GM19438 (cell line): ENCODE measurements around the gene RAPGEF4.

Experiments
- ATAC-seq: cut with Tn5 transposase; IDR thresholded peaks from one replicate; pipeline ENCODE4 v1.9.1; 2021; ENCODE audit warnings: low read depth; ENCODE audit not compliant: unreplicated experiment

Gene RAPGEF4

DNA sequence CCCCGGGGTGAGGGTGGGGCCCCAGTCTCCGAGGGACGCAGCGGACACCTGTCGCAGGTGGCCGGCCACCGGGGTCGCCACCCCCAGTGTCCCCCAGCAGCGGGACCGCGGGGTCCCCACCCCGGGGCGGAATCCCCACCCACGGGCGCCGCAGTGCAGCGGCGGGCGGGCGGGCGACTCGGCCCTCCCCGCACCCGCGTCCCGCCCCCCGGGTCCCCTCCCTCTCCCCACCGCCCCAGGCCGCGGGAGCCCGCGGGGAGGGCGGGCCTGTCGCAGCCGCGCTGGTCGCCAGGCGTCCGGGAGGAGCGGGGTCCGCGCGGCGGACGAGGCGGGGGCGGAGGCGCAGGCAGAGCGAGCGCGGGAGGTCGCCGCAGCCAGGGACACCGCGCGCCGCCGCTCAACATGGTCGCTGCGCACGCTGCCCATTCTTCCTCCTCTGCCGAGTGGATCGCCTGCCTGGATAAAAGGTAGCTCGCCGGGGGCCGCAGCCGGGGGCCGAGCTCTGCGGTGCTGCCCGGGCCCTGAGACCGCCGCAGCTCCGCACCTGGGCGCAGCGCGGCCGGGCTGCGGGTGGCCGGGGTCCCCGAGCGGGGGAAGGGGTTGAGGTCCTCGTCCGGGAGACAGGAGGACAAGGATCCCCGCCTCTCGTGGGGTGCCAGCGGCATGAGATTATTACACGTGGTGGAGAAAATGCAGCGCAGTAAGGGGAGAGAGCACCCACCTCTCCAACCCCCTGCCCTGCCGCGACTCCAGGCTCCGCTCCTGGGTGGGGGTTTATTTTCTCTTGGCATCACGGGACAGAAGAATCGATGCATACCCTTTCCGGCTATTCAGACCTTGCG, at the start of gene RAPGEF4:
TSS of gene RAPGEF4 (plus strand) at position 264 of the 842 bp plus-strand sequence. CDS start at position 403, 139 bp downstream.
- ATAC-seq = no peak

DNA sequence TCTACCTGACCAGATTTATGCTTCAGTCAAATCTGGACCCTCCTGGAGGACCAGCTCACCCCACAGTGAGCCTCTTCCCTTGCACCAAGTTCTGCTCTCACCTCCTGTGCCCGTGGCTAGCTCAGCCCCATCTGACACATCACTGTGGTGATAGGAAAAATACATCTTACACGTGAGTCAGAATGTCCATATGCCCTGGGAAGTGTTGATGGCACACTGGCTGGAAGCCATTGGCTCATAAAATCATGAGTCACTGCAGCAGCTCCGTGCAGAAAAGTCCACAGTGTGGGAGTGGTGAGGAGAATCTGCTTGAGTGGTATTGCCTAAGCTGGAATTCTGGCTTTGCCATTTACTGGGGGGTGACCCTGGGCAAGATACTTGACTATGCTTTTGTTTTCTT, 42.6 kb upstream of the RAPGEF4 start:
- ATAC-seq = no peak

DNA sequence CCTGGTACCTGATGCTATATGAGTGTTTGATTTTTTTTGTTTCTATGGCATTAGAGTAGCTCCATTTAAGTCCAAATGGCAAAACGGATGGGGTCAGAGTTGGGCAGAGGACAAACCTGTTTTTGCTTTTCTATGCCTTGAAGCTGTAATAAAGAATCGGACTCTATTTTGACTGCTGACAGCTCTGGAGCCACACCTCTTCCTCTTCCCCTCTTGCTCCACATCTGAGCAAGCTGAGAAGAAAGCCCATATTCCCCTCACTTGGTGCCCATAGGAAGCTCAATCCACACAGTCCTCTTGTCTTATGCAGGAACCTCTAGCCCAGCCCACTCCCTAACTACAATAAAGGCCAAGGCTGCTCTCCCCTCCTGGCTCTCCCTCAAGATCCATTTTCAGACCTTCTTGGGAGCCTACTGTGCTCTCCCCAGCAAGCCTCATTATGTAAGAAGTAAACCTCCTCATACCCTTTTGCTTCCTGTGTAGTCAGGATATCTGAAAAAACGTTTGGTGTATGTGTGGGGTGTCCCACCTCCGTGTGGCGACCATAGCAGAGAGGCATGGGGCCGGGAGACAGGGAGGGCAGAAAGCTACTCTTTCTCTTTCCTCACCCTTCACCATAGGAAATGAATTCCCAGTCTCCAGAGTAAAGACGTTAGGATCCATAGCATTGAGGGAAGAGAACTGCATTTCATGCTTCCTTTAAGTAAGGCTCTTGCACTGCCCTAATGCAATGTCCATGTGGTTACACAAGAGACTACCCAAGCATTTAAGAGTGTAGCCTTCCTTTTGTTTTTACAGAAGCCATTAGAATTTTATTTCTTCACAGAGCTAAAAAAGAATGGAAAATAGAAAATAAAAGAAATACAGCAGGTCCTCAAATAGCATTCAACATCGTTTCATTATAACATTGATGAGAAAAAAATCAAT, 41.9 kb upstream of the RAPGEF4 start:
- ATAC-seq = no peak

DNA sequence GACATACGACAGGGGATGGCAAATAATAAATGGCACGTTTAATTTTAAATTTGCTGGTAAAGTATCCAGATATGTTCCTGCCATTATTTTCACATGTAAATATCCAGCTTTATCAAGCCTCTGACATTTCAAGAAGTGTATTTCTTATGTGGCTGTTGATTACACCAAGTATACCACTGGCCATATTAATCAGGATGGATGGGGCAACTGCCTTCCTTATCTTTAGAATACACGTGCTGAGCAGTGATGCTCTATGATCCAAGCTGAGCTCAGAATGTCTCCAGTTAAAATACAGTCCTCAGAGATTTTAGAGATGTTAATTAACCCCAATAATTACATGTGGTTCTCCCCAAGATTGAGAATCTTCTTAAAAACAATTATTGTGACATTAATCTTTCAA, 38.3 kb upstream of the RAPGEF4 start:
- no peak for ATAC-seq

DNA sequence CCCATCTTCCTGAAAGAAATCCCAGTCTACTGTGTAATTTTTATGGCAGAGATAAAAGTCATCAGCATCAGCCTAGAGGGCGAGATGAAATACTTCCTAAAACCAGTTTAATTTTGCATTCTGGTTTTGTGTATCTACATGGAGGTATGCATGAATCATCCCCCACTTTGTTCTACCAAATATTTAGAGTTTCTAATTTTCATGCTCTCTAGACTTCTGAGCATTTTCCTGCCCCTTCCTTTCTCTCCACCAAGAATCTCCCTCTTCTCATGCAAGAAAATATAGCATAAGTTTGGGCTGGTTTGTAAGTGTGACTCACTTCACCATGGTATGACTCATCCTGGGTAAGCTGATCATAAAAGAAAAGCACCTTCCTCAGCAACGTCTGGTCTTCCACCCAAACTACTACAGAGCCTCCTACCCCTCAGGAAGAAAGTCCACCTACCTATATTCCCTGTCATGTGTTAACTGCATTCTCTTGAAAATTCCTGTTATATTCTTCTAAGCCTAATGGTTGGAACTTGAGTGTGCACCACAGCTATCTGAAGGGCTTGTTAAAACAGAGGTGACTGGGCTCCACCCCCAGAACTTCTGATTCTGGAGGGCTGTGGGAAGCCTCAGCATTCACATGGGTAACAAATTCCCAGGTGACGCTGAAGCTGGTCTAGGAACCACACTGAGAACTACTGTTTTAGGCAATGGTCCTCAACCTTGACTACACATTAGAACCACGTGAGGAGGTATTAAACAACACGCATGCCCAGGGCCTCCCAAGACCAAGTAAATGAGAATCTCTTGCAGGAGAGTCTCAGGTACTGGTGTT, 37.4 kb upstream of the RAPGEF4 start:
- ATAC-seq = peak; percentile 68

DNA sequence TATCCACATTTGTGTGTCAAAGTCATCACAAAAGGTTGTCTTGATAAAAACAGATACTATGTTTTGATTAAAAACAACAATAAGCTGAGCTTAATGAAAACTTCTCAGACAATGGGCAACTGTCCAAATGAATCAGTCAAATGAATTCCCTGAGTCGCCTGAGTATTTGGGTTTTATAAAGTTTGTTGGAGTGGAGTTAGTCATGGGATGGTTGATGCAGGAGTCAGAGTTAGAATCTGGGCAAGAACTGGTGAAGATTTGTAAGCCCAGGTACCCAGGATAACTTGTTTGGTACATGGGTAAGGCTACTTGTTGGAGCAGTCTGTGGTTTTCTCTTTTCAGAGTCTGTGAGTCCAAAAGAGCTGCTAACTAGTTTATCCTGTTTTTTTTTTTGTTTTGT, 34.4 kb upstream of the RAPGEF4 start:
- ATAC-seq = no peak

DNA sequence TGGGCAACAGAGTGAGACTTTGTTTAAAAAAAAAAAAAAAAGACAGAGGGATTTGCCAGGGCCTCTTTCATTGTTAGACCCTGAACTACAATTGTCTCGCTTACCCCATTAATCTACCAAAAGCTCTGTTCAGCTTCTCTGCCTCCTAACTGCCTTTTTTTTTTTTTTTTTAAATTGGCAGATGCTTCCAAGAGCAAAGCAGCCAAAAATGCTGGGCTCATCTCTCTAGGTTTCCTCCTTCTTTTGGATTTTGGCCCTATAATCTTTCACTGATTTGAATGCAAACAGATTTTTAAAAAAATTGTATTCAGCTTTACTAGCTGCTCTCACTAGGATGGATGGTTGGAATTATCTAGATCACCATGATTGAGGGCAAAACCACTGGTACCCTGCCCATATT, 33.2 kb upstream of the RAPGEF4 start:
- no peak for ATAC-seq

DNA sequence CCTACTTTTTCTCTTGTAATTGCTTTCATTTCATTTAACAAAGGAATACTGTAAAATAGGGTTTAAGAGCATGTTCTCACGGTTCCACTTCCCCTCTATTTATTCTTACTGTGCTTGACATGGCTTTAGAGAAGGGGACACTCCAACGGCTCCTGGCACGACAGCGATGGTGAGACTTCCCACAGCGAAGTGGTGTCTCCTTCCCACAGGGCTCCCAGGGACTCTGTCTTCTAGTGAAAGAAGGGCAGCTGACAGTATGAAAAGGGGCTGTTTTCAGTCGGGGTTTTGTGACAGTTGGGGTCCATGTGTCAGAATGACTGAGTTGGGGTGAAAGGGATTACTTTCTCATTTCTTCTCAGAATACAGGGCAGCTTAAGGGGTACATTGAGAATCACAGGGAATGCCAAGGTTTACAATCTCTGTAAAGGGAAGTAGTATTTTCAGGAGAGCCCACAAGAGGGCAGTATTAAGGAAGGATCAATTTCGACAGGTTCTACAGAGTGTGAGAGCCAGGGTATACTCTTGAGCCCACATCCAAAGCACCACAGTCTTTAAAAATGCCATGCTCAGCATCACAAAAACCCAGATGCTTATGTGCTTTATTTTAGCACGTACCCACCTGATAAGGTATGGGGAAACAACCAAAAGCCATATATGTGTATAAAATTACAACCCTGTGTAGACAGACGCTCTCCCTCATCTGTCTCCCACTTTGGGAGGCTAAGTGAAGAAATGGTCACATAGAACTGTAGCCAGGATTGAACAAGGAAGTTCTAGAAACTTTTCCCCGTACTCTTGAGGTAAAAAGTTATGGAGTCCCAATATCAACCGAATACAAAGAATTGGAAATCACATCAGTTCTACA, 31.3 kb upstream of the RAPGEF4 start:
- ATAC-seq = no peak

DNA sequence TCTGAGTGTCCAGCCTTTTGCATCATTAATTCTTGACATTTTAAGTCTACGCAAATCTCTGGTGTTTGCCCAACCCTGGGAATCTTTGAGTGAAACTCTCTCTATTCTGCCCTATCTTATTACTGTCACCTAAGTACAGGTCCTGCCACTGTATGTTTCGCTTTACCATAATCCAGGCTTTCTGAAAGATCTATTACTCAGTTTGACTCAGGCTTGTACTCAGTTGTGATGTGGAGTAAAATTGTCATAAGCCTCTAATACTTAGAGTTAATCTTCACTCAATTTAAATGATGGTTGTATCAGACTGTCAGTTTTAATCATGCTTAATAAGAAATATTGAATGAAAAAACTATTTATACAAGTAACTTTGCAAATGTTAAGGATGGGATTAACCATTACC, 30.3 kb upstream of the RAPGEF4 start:
- no peak for ATAC-seq

DNA sequence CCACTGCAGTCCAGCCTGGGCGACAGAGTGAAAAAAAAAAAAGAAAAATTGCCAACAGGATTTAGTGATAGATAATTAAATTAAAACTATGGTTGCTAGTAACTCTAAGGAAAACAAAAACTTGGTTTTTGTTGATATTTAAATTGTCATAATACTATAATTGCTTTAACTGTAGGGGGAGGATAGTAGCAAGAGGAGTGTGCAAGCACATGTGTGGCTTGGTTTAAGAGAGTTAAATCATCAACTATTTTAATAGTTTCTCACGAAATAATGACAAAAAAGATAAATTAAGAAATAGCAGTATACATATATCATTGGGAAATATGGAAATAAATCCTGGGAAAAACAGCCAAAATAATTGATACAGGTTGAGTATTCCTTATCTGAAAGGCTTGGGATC, 27.4 kb upstream of the RAPGEF4 start:
- ATAC-seq = no peak

DNA sequence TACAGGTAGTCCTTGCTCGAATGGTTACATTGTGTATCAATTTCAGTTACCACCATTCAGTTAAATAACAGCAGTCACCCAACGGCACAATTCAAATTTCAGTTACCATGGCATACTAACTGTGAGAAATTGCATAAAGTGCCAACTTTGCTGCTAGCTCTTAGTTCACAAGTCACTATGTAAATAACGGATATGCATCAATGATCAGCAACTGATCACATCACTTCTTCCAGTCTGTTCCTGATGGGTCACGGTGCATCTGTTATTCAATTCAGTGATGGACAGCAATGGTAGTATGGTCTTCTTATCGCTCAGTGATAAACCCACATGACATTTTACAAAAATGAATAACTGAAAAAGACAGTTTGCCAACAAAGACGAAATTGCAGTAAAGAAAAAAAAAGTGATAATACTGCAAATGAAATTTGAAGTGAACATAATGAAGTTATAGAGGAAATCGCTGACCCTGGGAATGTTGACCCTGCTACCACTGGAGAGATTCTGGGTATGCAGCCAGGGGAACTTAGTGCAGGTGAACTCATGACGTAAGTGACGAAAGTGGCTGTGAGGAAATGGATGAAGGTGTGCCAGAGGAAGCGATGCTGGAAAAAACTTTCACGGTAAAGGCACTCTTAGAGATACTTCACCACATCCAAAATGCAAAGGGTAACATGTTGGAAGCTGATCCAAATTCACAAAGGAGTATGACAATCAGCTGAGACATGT, 25.9 kb upstream of the RAPGEF4 start:
- ATAC-seq = no peak

DNA sequence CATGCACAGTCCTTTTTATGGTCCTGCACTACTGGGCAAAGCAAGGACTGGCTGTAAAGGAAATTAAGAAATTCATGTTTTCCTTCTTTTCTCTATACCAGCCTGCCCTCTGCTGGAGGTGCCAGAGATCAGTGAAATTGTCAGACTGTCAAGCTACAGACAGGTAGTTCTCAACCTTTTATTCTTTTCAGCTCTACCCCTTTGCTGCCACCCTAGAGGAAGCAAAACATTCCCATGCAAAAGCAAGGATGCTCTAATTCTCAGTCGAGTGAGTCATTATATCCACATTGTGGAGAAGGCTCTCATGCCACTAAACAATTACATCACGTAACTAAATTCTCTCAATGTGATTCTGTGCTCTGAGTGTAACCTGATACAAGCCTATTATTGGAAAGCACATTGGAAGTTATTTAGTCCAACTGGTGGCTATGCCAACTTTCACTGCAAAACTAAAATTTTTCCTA, 25.0 kb upstream of the RAPGEF4 start:
- no peak for ATAC-seq

DNA sequence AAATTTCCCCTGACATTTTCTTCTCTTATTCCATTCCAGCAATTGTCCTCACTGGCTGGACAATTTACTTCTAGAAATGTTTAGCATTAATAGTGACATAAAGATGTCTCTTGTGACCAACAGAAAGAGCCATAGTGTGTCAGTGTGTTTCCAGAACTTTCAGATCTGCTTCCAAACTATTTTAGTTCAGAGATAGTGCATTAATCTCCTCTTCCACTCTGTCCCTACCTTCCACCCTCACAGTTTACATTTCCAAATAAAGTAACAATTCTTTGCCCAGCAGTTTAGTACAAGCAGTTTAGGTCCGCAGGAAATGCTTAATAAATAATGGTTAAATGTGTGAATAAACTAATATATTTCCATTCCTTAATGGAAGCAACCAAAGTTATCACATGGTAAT, 24.5 kb upstream of the RAPGEF4 start:
- ATAC-seq = no peak

DNA sequence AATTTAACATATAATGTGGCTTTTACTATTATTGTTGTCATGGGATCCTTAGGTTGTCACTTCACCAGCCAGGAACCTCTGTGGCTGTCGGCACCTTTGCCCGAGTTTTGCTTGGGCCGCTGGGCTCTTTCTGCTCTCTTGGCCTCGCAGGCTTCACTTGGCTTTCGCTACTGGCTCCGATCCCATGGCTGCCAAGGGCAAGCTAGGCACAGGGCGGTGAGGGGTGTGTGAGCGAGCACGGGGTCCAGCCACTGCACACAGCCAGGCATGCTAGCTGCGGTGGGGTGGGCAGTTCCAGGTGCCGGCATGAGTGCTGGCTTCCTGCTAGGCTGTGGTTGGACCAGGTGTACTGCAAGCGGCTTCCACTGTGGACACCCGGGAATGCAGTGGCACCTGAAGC, 23.4 kb upstream of the RAPGEF4 start:
- ATAC-seq = no peak

DNA sequence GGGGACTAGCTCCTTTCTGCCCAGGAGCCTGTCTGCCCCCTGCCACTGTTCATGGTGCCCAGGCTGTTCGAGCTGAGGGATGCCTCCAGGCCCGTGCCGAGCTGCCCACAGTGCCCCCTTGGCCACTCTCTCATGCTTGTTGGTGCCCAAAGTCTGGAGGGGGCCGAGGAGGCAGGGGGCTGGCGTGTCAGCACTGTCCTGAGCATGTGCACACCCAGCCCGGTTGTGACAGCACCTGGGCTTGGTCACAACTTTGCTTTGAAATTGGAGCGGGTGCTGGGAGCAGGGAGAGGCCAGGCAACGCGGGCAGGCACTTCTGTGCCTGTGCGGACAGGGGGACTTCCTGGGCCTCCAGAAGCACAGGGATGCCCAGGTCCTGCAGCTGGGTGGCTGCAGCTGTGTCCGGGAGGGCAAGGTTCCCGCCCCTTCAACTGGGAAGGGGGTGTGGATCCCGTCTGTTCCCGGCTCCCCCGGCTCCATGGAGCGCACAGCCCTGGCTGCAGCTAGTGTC, 22.2 kb upstream of the RAPGEF4 start:
- no peak for ATAC-seq

DNA sequence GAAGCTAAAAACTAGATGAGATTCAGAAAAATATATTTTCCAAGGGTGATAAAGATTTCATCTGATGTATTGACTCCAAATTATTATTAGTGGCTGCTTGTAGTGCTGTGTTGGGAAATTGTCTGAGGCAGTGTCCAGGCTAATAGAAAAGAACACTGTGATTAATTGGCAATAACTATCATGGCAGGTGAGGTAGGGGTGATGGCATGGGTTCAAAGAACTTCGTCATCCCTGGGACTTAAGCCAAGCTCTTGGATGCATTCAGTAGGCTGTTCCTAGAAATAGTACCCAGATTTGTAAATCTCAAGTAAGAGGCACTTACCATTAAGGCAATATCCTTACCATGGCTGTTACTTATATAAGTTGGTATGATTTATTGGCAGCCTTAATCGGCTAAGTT, 13.2 kb upstream of the RAPGEF4 start:
- ATAC-seq = no peak

DNA sequence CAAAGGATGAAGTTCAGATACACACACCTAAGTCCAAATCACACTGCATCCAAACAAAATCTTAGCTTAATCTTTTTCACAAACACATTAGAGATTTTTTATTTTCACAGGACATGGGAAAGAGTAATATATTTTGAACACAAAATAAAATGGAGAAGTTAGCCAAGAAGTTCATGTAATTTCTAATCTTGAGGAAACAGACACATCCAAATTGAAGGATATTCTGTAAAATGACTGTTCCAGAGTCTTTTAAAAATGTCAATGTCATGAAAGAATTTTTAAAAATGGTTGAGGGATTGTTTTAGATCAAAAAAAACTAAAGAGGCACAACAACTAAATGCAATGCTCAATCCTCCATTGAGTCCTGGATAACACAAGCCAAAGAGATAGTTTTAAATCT, 12.4 kb upstream of the RAPGEF4 start:
- ATAC-seq = no peak

DNA sequence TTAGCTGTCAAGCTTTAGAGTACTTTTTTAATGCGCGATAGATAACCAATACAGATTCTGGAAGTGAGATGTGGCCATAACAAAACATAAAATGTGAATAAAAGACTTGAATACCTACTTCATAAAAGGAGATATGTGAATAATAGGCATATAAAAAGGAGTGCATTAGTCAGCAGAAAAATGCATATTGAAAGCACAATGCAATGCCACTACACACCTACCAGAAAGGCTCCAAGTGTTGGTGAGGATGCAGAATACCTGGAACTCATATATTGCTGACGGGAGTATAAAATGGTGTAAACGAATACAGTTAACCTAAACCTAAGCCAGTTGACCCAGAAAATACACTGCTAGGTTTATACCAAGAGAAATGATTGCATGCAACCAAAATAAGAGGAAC, 10.9 kb upstream of the RAPGEF4 start:
- ATAC-seq = no peak

DNA sequence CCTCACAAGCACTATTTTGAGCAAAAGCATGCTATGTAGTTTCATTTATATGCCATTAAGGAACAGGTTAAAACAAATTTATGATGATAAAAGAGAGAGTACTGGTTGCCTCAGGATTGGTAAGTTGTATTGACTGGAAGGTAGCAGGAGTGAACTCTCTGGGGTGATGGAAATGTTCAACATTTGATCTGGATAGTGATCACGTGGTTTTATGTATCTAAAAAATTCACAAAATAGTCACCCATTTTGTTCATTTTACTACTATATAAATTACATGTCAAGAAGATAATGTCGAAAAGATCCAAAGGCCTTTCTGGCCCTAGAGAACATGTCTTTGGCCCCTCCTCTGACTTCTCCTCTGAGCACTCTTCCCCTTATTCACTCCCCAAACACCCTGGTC, 10.4 kb upstream of the RAPGEF4 start:
- ATAC-seq = no peak
